LNCaP clone FGC (cell line): ENCODE data around the gene CREBL2.

ENCODE experiments used
- DNase-seq: peaks from one replicate; pipeline ENCODE4 v3.0.0-alpha.2; 2011; ENCODE audit warnings: low read depth
- H3K4me3 ChIP-seq: 2 replicates; pipeline ENCODE4 v1.5.1; 2011; ENCODE audit warnings: mild to moderate bottlenecking, low read depth, low read length, control low read depth
- TF ChIP-seq, protein P1 (sequence below): IDR thresholded peaks from 2 replicates; pipeline ENCODE4 v1.5.1; 2012; ENCODE audit warnings: mild to moderate bottlenecking; ENCODE audit not compliant: control insufficient read depth, insufficient read depth; ENCODE audit errors: extremely low read depth

CREBL2 gene

GRCh38 chr12:12676605-12677004 lies 64.9 kb downstream of the CREBL2 start:
- H3K4me3 ChIP-seq, result no peak overlapping the region
- no peak for DNase-seq
- TF ChIP-seq, protein P1, sequence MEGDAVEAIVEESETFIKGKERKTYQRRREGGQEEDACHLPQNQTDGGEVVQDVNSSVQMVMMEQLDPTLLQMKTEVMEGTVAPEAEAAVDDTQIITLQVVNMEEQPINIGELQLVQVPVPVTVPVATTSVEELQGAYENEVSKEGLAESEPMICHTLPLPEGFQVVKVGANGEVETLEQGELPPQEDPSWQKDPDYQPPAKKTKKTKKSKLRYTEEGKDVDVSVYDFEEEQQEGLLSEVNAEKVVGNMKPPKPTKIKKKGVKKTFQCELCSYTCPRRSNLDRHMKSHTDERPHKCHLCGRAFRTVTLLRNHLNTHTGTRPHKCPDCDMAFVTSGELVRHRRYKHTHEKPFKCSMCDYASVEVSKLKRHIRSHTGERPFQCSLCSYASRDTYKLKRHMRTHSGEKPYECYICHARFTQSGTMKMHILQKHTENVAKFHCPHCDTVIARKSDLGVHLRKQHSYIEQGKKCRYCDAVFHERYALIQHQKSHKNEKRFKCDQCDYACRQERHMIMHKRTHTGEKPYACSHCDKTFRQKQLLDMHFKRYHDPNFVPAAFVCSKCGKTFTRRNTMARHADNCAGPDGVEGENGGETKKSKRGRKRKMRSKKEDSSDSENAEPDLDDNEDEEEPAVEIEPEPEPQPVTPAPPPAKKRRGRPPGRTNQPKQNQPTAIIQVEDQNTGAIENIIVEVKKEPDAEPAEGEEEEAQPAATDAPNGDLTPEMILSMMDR, result no peak

DNA sequence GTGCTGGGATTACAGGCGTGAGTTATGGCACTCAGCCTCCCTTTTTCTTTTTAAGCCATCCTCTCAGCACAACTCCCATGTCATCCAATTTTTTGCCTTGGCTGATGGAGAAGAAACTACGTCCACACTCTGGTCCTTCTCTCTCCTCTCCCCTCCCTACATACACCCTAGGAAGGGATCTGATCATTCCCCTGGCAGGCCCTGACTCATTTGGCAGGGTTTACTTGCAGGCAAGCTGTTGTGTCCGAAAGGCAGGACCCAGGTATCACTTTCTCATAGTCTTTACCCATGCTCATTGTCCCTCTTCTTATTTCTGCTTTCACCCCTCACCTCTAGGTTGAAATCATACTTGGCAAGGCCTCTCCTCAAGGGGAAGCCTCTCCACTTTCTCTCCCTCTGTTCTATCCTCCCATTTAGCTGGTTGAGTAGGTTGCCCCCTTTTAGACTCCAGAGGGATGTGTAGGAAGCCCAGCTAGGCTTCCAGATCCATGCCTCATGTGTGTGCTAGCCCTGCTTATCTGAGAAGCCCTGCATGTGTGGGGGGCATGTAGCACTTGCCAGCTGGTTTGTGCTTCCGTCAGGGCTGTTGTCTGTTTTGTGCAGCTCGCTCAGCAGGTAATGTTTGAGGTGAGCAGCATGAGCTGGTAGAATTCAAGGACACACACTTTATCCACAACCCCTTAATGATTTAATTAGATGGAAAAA lies 69.5 kb downstream of the CREBL2 start:
- TF ChIP-seq, protein P1, result no peak
- no peak for DNase-seq
- H3K4me3 ChIP-seq, result no peak overlapping the region

- no peak overlapping the region for H3K4me3 ChIP-seq
- no peak for DNase-seq
- TF ChIP-seq, protein P1, result no peak
Measured at GRCh38 chr12:12682284-12682683, 70.6 kb downstream of the CREBL2 start.

GRCh38 chr12:12683136-12683697 lies 71.5 kb downstream of the CREBL2 start:
- TF ChIP-seq, protein P1, result no peak
- no peak overlapping the region for H3K4me3 ChIP-seq
- no peak for DNase-seq

GRCh38 chr12:12683725-12684124 lies 72.0 kb downstream of the CREBL2 start:
- no peak overlapping the region for H3K4me3 ChIP-seq
- TF ChIP-seq, protein P1, result no peak
- DNase-seq, result no peak

DNA sequence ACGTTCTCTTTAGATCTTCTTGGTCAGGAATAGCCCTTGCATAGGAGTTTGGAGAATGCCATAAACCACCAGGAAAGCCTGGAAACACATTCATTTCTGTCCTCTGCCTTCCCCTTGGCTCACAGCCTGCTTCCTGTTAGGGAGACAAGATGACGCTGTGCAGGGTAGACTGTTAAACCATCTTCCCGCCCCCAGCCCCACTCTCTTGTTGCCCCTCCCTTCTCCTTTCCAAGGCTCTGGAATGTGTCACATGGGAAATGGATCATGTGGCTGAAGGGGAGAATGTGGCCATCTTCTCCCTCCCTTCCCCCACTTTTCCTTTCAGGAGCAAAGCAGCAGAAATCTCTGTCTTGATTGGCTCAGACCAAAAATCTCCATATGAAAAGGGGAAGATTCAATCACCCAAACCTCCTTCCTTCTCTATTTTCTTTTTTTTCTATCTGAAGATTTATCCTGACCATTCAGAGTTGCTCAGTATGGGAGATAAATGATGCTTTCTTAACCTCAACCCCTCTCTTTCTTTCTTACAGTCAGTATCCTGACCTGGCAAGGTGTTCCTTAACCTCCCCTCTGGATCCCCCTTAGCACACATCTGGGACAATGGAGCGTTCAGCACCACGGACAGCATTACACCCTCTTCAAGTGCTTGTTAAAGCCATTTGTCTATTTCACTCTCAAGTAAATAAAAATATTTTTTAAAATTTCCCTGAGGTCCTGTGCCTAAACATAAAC lies 72.9 kb downstream of the CREBL2 start:
- TF ChIP-seq, protein P1, result no peak
- DNase-seq, result no peak
- H3K4me3 ChIP-seq, result no peak overlapping the region
